HG02885 (cell line): ENCODE measurements around the gene FAM110D.

Experiments
- ATAC-seq: cut with Tn5 transposase; IDR thresholded peaks from one replicate; pipeline ENCODE4 v1.9.1; 2021; ENCODE audit warnings: mild to moderate bottlenecking; ENCODE audit not compliant: unreplicated experiment, poor library complexity

Gene FAM110D

DNA sequence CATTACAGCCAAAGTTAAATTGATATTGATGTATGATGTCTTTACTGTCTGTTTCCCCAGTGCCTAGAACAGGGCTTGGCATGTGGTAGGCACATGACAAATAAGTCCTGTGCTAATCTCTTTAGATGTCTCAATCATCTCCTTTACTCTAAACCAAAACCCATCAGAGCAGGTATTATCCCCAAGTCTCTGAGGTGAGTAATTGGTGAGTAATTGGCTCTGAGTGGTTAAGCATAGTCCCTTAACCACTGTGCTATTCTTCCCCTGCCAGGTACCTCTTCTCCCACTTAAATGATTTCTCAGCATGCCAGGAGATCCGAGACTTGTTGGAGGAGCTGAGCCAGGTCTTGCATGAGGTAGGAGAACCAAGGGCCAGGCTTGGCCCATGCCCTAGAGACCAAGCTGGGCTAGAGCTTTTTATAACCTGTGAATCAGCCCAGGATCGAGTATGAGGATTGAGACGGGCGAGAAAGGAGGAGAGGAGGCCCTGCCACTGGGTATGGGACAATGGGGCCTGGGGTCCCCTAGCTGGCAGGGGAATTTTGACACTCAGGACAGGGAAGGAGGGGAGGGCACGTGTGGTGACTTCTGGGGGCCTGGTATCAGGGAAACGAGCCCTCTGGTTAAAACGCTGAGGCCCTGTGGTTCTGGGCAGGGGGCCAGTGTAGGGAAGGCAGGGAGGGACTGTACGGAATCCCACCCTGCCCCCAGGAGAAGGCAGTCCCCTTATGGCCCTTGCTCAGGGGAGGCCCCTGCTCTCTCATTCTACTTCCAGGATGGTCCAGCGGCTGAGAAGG lies 22.9 kb downstream of the FAM110D start:
- ATAC-seq: no peak

DNA sequence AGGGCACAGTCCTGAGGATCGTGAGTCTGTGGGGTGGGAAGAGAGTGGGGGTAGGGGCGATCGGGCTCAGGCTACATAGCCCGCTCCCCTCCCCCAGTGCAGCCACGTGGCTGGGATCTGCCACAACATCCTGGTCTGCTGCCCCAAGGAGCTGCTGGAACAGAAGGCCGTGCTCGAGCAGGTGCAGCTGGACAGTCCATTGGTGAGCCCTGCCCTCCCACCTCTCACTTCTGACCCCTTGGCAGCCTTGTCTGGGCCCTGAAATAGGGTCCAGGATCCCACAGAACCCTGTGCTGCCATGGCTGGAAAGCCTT lies 23.5 kb downstream of the FAM110D start:
- no peak for ATAC-seq

DNA sequence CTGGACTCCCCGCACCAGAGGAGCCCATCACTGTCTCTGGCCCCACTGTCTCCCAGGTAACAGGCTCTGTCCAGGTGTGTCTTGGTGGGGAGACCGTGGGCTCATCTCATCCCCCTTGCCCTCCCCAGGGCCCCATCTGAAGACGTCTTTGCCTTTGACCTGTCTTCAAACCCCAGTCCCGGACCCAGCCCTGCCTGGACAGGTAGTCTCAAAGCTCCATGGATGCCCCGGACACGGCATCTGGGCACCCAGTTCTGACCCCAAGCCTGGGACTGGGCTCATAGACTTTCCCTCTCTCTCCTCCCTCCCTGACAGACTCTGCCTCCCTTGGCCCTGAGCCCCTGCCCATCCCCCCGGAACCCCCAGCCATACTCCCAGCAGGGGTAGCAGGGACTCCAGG lies 25.2 kb downstream of the FAM110D start:
- ATAC-seq: no peak

DNA sequence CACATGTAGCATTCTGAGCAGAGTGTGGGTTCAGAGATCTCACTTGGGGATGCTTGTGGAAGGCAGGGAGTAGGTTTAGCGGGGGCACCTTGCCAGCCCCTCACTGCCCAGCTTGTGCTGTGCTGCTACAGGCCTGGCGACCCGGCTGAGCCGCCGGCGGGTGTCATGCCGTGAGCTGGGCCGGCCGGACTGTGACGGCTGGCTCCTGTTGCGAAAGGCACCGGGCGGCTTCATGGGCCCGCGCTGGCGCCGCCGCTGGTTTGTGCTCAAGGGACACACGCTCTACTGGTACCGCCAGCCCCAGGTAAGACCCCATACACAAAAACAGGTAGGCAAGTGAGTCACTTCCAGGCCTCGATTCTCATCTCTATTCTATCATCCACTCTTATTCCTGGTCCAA lies 26.0 kb downstream of the FAM110D start:
- ATAC-seq: no peak

GRCh38 chr1:26187882-26188281 lies 29.0 kb downstream of the FAM110D start:
- no peak for ATAC-seq

DNA sequence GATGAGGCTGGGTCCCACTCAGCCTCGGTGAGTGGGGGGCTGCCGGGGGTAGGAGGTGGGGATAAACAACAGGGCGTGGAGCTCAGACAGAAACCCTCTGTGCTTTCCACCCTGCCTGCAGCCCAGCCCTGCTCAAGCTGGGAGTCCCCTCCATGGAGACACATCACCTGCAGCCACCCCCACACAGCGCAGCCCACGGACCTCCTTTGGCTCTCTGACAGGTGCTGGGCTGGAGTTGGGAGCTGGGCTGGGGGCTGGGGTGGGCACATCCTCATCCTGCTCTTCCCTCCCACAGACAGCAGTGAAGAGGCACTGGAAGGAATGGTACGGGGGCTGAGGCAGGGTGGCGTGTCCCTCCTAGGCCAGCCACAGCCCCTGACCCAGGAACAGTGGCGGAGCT lies 29.6 kb downstream of the FAM110D start:
- no peak for ATAC-seq

DNA sequence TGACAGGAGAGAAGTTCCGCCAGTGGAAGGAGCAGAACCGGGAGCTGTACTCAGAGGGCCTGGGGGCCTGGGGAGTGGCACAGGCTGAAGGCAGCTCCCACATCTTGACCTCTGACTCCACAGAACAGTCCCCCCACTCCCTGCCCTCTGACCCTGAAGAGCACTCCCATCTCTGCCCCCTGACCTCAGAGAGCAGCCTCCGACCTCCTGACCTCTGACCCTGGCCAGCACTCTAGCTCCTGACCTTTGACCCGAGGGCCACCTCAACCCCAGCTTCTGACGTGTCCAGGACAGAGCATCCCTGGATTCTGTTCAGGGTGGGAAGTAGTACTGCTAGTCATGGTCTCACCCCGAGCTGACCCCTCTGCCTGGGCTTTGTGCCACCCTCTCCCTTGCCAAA lies 30.5 kb downstream of the FAM110D start:
- no peak for ATAC-seq

DNA sequence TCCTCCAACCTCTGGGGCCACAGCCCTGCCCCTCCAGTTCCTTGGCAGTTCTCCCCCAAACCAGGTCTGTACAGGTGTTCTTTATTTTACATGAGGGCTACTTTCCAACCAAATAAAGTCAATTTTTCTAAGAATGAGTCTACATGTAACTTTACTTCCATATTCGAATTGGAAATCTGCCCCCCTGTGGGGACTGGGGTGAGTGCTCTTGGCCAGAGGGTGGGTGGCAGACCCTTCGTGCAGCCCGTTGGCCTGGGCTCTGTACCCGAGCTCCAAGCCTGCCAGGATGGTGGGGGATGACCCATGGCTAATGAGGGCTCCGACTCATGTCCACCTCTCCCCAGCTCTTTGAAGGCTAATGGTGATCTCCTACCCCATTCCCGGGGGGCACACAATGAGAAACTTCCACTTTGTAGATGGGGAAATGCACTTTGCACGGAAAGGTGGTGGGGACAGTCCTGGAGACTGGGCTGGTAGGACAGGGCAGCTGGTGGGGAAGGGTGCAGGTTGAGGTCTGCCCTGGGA lies 30.9 kb downstream of the FAM110D start:
- ATAC-seq: no peak

DNA sequence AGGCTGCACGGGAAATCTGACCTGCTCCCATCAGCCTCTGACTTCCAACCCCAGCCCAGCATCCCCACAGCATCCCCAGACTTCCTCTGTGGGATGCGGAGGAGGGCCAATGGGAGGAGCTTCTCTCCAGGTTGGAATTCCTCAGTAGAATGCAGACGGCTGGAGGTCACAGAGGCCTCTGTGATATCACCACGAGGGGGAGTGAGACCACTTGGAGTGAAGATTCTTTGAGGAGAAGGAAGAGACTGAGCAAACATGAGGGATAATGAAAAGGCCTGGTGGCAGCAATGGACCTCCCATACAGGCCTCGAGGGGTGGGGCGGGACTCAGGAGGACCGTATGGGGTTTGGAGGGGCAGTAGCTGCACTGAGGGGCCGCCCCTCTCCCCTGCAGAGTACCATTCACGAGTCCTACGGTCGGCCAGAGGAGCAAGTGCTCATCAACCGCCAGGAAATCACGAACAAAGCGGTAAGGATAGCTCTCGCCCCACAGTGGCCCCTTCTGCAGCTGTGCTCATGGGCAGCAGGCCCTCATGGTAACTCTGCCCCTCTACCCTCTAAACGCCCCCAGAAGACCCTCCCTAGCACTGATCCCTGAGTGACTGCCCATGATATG lies 31.6 kb downstream of the FAM110D start, which contains the start of gene CATSPER4:
Gene CATSPER4 (plus strand): TSS at position 230 of the 615 bp plus-strand sequence. CDS start 26 bp downstream, at position 256.
- ATAC-seq: no peak

- no peak for ATAC-seq
Observed at GRCh38 chr1:26191739-26192138, 32.9 kb downstream of the FAM110D start.

DNA sequence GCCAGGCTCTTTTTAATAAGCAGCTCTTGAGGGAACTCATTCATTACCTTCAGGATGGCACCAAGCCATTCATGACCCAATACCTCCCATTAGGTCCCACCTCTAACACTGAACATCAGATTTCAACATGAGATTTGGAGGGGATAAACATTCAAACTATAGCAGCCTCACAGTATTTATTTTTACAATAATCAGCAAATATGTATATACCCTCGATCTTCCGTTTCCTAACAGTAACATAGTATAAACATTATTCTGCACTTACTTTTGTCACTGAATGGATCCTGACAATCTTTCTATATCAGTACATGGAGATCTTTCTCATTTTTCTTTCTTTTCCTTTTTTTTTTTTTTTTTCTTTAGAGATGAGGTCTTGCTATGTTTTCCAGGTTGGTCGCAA lies 36.9 kb downstream of the FAM110D start:
- ATAC-seq: no peak

GRCh38 chr1:26197301-26197700 lies 38.4 kb downstream of the FAM110D start:
- ATAC-seq: no peak

DNA sequence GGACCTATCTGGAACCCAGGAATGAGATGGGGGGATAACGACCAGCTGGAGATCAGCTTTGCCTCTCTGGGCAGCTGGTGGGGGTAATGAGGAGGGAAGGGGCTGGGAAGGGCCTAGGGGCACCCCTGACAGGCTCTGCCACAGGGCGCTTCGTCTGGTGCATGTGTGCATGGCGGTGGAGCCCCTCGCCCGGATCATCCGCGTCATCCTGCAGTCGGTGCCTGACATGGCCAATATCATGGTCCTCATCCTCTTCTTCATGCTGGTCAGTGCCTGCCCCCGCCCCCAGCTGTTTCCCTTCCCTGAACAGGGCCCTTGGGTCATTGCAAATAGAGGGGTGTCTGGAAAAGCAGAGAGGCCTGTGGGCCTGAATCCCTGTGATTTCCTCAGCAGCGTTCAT lies 38.9 kb downstream of the FAM110D start:
- ATAC-seq: no peak

GRCh38 chr1:26200413-26200812 lies 41.5 kb downstream of the FAM110D start:
- ATAC-seq: no peak

- no peak for ATAC-seq
Observed at GRCh38 chr1:26203642-26204318, 44.9 kb downstream of the FAM110D start.

- no peak for ATAC-seq
Observed at GRCh38 chr1:26210147-26210870, 51.4 kb downstream of the FAM110D start.

DNA sequence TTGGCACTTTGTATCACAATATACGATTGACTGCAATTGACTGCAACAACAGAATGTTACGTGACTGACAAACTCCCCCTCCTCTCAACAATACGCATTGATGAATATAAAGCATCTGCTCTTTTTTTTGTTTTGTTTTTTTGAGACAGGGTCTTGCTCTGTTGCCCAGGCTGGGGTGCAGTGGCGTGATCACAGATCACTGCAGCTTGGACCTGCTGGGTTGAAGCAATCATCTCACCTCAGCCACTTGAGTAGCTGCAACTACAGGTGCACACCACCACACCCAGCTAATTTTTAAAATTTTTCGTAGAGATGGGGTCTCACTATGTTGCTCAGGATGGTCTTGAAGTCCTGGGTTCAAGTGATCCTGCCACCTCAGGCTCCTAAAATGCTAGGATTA lies 53.8 kb downstream of the FAM110D start:
- ATAC-seq: no peak

- ATAC-seq: no peak
Observed at GRCh38 chr1:26213335-26213905, 54.5 kb downstream of the FAM110D start.
